Thyroid gland (tissue), 4 donors: ENCODE data around the gene SAXO1. TPM values are rescaled to one million over a fixed set of nuclear protein-coding genes. Genes with fewer than 3 reads are reported as not detected.

ENCODE experiments used
- DNase-seq, 2 donors: peaks; one replicate each; pipeline ENCODE4 v3.0.0-alpha.2; 2019
- H3K27ac ChIP-seq, 3 donors: fragments of 200-600 bp; sonication (generic); 1 replicate in 2 of 3; 2 replicates in 1 of 3; pipeline ENCODE4 v1.5.1; 2016 to 2019; ENCODE audit warnings: mild to moderate bottlenecking in 1 of 3, moderate library complexity in 1 of 3
- H3K27me3 ChIP-seq: fragments of 200-600 bp; sonication (generic); one replicate; pipeline ENCODE4 v1.5.1; 2019
- H3K36me3 ChIP-seq, 2 donors: fragments of 200-600 bp; sonication (generic); one replicate each; pipeline ENCODE4 v1.5.1; 2016 to 2019
- H3K4me1 ChIP-seq, 2 donors: fragments of 200-600 bp; sonication (generic); one replicate each; pipeline ENCODE4 v1.5.1; 2017 to 2019
- H3K4me3 ChIP-seq, 3 donors: fragments of 200-600 bp; sonication (generic); replicated peaks in 1 of 3; 1 replicate in 2 of 3; 2 replicates in 1 of 3; pipeline ENCODE4 v1.5.1; 2016; ENCODE audit warnings: mild to moderate bottlenecking in 1 of 3
- H3K9me3 ChIP-seq: fragments of 200-600 bp; sonication (generic); one replicate; pipeline ENCODE4 v1.5.1; 2017
- CTCF ChIP-seq, 6 experiments: fragments of 200-600 bp in 3 of 6; fragments of 450-650 bp in 3 of 6; sonication (generic) in 3 of 6; IDR thresholded peaks; one replicate each; pipeline ENCODE4 v1.5.1; 2016 to 2019; ENCODE audit warnings: antibody characterized with exemption in 6 of 6, mild to moderate bottlenecking in 2 of 6, inconsistent platforms in 1 of 6, moderate library complexity in 1 of 6
- POLR2A ChIP-seq, 2 donors: fragments of 450-650 bp; IDR thresholded peaks; one replicate each; pipeline ENCODE4 v1.6.1; 2017; ENCODE audit warnings: antibody characterized with exemption in 2 of 2, mild to moderate bottlenecking in 2 of 2, moderate library complexity in 1 of 2
- WGBS, 2 donors: methylation state at CpG; one replicate each; pipeline ENCODE4 v1.1.5; 2017; 5-methylcytosine and 5-hydroxymethylcytosine counted together
- intact Hi-C: fragments of 100-400 bp; cut with DNase I; formaldehyde crosslinking; loops from one replicate; pipeline ENCODE4 v1.15.1; 2023
- total RNA-seq, 4 donors: library from RNA; depleted of rRNA; stranded (reverse); fragments of >200 nt; gene quantifications; one replicate each; pipeline ENCODE4 v1.2.3, GENCODE V29; 2016

The SAXO1 gene
- total RNA-seq, 4 donors from 2014 or later, result 0.54 TPM; not detected in 3

GRCh38 chr9:18928711-18929110, 104.3 kb downstream of the SAXO1 start:
- TF ChIP-seq CTCF (IDR thresholded peaks at IDR 0.05), result no peak
- TF ChIP-seq POLR2A (IDR thresholded peaks at IDR 0.05), result no peak
- intact Hi-C loops, result no loop called here
- no peaks in the 10 kb centered on the region for H3K4me1 ChIP-seq

DNA sequence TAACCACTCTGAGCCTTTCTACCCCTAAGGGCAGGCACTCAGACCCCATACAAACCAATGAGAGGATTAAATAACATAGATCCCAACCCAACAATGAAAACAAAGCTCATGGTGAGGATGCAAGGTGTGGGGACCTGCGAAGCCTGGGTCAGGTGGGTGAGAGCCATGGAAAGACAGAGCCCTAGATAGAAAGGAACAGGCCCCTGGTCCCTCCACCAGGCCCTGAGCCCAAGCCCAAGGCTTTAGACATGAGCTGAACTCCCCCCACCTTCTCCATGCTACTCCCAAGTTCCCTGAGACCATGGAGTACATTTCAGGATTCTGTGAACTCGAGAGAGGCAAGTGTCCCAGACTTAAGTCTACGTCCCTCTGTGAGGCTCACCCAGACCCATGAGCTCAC, 106.5 kb downstream of the SAXO1 start:
- WGBS, 2 donors, result 89 to 93% methylated on average over 3 of the region's 3 CpGs
- Histone ChIP-seq H3K9me3 (no peaks in the 10 kb centered on the region), H3K36me3 (no peaks in the 10 kb centered on the region), H3K4me1 (peaks cover 5 to 9% of the 10 kb centered on the region in 2 donors), H3K4me3 (no peak overlapping the region), H3K27me3 (no peaks in the 10 kb centered on the region), H3K27ac (no peak overlapping the region)
- no peak for TF ChIP-seq CTCF (IDR thresholded peaks at IDR 0.05)
- intact Hi-C loops, result no loop called here
- DNase-seq, result no peak

More at GRCh38 chr9:18928711-18929110, 104.3 kb downstream of the SAXO1 start:
- no peak for DNase-seq
- no peak overlapping the region for H3K4me3 ChIP-seq
- H3K9me3 ChIP-seq, result no peaks in the 10 kb centered on the region
- H3K36me3 ChIP-seq, result no peaks in the 10 kb centered on the region
- 93 to 94% methylated on average over 7 of the region's 7 CpGs for WGBS, 2 donors
- H3K27me3 ChIP-seq, result no peaks in the 10 kb centered on the region
- H3K27ac ChIP-seq, result no peak overlapping the region

GRCh38 chr9:18925880-18926279, 107.1 kb downstream of the SAXO1 start:
- H3K27ac ChIP-seq, result no peak overlapping the region
- no peaks in the 10 kb centered on the region for H3K9me3 ChIP-seq
- peaks cover 10 to 13% of the 10 kb centered on the region in 2 donors for H3K4me1 ChIP-seq
- no peak for DNase-seq
- TF ChIP-seq CTCF (IDR thresholded peaks at IDR 0.05) (no peak), POLR2A (IDR thresholded peaks at IDR 0.05) (no peak)
- H3K4me3 ChIP-seq, result no peak overlapping the region
- intact Hi-C loops, result no loop called here
- no peaks in the 10 kb centered on the region for H3K36me3 ChIP-seq
- no peaks in the 10 kb centered on the region for H3K27me3 ChIP-seq

GRCh38 chr9:18923671-18924430, 109.2 kb downstream of the SAXO1 start:
- no peaks in the 10 kb centered on the region for H3K36me3 ChIP-seq
- peaks cover 18 to 19% of the 10 kb centered on the region in 2 donors for H3K4me1 ChIP-seq
- 90 to 97% methylated on average over 6 of the region's 6 CpGs for WGBS, 2 donors
- intact Hi-C loops, result no loop called here
- TF ChIP-seq POLR2A (IDR thresholded peaks at IDR 0.05) (no peak), CTCF (IDR thresholded peaks at IDR 0.05) (no peak)
- H3K4me3 ChIP-seq, result no peak overlapping the region
- DNase-seq, result no peak
- H3K9me3 ChIP-seq, result no peaks in the 10 kb centered on the region
- H3K27me3 ChIP-seq, result no peaks in the 10 kb centered on the region
- no peak overlapping the region for H3K27ac ChIP-seq

- Histone ChIP-seq H3K9me3 (no peaks in the 10 kb centered on the region), H3K4me3 (no peak overlapping the region), H3K36me3 (no peaks in the 10 kb centered on the region), H3K27ac (no peak overlapping the region), H3K4me1 (peaks cover 18 to 19% of the 10 kb centered on the region in 2 donors), H3K27me3 (no peaks in the 10 kb centered on the region)
- DNase-seq, result no peak
- 31 to 47% methylated on average over 2 of the region's 2 CpGs for WGBS, 2 donors
- TF ChIP-seq CTCF (IDR thresholded peaks at IDR 0.05), result no peak
- TF ChIP-seq POLR2A (IDR thresholded peaks at IDR 0.05), result no peak
- intact Hi-C loops, result no loop called here
Observed at GRCh38 chr9:18923167-18923566, 109.8 kb downstream of the SAXO1 start.
